HG02840 (cell line): ENCODE measurements around the gene TIMM8A.

ENCODE experiments used
- ATAC-seq: cut with Tn5 transposase; IDR thresholded peaks from one replicate; pipeline ENCODE4 v1.9.1; 2021; ENCODE audit warnings: mild to moderate bottlenecking, moderate library complexity, moderate number of reproducible peaks; ENCODE audit not compliant: unreplicated experiment, low FRiP score

The TIMM8A gene, protein sequence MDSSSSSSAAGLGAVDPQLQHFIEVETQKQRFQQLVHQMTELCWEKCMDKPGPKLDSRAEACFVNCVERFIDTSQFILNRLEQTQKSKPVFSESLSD

DNA sequence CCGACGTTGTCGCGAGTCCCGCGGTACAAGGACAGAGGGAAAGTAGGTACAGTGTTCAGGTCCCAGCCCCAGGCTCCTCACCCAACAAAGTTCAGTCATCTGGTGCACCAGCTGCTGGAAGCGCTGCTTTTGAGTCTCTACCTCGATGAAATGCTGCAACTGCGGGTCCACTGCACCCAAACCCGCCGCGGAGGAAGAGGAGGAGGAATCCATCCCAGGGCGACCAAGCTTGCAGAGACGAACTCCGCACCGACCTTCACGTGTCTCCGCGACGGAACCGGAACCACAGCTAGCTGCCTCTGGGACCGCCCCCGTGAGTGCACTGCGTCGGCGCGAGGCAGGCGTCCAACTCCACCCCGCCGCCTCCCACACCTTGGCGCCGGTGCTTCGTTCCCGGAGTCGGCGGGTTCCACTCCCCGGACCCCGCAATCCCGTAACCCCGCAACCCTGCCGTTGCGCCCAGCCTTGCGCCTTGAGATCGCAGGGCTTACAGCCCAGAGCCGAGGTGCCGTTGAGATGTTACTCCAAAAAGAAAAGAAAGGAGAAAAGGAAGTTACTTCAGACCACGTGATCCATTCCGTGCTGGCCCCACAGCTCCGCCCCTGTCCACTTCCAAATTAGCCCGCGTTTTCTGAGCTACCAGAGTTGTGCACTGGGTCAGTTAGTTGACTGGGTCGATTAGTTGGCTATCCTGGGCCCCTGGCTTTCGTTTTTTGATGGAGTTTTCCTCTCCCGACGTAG lies at the start of gene TIMM8A:
Gene TIMM8A, minus strand, starts transcription at position 291 of the 741 bp plus-strand sequence. Its CDS starts 78 bp downstream, at position 213.
- ATAC-seq: peak; percentile 97

DNA sequence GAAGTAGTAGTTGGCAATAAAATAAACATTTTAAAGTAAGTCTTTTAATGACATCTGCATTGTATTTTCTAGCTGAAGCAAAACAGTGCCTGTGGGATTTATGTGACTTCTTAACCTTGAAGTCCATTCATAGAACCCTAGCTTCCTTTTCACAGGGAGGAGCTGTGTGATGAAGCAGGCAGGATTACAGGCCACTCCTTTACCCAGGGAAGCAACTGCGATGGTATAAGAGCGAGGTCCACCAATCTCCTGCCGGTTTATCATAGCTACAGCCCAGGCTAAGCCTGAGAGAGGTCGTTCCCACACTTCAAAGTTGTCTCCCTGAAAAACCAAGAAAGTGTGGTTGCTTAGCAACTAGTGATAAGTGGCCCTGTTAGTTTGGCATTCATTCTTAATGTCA lies 49.2 kb upstream of the TIMM8A start:
- ATAC-seq: no peak

DNA sequence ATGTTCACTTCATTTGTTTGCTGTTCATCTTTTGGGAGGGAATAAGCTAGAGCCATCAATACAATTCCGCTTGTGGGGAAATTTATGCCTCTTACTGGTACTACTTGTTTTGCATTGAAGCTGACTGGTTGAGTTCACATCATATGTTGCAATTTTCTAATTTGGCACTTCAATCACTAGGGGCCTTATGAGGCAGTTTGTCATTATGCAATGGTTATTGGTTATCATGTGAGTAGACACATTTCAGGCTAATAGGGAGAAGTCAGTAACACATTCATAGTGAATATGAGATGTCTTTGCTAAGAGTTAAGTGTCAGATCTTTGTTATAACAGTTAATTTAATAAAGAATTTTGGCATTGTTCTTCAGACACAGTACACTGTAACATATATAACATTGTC lies 47.2 kb upstream of the TIMM8A start:
- no peak for ATAC-seq

DNA sequence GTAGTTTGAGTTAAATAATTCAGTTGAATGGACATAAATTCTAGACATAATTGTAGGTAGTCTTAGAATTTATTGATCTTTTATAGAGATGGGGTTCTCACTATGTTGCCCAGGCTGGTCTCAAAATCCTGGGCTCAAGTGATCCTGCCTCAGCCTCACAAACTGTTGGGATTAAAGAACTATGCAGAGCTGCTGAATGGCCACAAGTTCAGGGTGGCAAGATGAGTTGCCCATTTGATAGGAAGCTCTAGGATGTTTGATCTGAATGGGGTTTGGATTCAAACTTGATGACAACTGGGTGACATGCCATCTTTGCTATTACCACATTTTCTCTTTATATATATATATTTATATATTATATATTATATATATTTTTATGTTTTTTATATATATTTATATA lies 45.8 kb upstream of the TIMM8A start:
- no peak for ATAC-seq

DNA sequence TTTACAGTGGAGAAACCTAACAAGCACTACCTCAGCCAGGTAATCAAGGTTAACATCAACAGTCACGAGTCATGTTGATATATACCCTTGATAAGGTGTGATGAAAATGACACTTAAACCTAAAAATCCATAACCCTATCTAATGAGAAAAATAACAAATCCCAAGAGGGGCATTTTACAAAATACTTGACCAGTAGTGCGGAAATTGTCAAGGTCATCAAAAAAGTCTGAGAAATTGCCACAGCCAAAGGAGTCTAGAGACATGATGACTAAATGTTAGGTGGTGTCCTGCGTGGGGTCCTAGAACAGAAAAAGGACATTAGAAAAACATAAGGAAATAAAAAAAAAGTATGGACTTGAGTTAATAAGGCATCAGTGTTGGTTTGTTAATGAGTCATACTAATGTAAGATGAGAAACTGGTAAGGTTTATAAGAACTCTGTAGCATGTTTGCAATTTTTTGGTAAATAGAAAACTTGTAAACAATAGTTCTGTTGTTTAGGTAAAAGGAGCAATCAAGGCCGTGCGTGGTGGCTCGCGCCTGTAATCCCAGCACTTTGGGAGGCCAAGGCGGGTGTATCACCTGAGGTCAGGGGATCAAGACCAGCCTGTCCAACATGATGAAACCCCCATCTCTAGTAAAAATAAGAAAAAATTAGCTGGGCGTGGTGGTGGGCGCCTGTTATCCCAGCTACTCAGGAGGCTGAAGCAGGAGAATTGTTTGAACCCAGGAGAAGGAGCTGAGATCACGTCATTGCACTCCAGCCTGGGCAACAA lies 45.2 kb upstream of the TIMM8A start:
- no peak for ATAC-seq

DNA sequence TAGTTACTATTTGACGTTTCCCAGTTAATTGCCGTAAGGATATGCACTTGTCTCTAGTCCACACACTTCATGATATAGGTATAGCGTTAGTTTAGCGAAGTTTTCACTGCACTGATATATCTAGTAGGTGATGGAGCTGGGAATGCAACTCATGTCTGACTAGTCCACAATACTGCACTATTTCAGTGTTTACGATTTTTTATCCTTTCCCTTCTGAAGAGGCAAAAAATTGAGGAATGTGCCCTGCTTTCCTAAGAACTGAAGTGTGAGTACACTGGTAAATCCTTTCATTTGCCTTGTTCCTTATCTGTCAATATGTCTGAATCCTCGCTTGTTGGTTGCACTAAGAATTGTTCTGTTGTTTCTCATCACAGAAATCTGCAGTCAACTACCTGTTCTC lies 43.3 kb upstream of the TIMM8A start:
- no peak for ATAC-seq

DNA sequence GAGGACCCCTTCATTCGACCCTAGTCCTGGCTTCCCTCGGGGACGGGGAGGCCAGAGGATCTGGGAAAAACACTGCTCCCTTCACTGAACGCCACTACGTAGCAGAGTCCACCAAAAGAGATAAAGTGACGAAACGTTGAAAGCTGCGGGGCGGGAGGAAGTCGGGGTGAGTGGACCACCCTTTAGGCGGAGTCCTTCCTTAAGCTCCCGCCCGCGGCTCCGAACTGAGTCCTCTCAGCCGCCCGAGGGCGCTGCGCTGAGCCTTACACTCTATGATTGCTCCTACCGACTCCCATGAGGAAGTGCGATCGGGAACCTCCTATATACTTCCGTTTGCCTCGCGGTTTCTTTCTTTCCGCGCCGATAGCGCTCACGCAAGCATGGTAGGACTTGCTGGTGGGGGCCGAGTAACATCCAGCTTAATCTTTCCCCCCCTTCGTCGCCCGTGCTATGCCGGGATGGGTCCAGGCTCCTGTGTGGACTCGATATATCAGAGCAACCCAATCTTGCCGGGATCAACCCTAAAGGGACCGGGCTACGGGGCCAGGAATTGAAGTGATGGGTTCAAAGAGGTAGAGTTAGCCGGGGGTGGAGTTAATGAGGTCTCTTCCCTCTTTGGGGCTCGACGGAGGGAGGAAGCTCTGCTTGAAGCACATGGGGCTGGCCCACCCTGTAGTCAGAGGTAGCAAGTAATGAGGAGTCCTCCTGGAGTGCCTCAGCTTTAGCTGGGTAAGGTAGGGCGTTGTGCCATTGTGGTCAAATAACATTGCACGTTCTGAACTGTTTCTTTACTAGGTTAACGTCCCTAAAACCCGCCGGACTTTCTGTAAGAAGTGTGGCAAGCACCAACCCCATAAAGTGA lies 42.4 kb upstream of the TIMM8A start, which contains the start of gene RPL36A:
Gene RPL36A, plus strand, starts transcription at position 348 of the 862 bp plus-strand sequence. Its CDS starts 33 bp downstream, at position 381.
- peak; percentile 80 for ATAC-seq

DNA sequence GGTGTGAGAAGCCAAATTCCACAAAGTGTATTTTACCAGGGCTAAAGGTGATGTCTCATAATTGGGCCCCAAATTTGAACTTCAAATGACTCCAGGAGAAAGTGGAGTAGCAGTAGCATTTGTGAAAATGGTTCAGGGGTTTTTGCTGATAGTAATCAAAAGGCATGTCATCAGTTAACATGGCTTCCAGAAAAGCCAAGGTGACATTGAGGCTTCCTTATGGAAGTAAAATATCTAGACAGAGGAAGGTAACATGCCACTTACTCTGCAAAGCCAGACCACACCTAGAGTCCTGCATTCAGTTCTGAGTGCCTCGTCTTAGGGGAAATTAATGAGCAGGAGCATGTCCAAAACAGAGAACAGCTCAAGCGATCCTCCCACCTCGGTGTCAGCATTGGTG lies 40.1 kb upstream of the TIMM8A start:
- ATAC-seq: no peak

DNA sequence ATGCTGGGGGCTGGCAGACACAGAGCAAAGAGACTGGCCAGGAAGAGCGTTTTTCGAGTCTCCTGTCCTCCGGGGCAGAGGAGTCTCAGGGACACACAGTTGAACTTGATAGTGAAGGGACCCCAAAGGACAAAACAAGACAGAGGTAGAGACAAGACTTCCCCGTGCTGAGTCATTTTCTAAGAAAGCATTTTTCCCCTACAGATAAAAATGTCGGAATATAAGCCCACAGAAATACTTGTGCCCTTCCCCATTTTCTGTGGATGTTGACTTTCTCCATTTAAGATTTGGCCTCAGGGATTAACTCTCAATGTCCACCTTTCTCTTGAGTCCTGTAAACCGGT lies 38.0 kb upstream of the TIMM8A start:
- no peak for ATAC-seq

DNA sequence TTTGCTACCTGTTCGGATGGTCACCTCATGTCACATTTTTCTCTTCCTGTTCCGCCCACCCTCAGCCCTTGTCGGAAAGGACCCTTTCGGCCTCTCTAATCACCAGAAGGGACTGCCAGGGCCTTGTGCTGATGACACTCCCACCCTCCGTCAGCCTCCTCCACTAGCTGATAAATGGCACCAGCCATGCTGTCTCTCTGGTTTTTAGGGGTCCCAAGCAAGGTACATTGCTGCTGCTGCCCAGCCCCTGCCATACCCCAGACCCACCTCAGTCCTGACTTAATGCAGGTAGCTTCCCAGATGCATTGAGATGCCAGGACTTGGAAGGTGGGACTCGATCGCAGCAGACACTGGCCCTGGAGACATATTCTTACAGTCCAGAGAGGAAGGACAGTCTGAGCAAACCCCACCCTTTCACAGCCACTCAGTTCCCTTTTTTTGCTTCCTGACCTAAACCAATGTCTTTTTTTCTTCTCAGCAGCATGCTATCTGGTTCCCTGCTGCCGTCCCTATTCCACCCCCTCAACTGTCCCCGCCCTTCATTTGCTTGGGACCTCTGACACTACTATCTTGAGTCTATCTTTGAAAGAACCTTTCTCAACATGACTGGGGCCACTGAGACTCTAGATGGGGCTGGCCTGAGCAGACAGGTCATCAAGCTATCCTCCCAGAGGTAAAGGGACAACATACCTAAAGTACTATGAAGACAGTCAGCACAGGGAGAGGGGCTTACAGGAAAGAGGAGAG lies 37.4 kb upstream of the TIMM8A start, which contains the start of gene BTK:
Gene BTK, minus strand, starts transcription at position 397 of the 747 bp plus-strand sequence. CDS start 10,907 bp downstream, outside the sequence.
- peak; percentile 49 for ATAC-seq

DNA sequence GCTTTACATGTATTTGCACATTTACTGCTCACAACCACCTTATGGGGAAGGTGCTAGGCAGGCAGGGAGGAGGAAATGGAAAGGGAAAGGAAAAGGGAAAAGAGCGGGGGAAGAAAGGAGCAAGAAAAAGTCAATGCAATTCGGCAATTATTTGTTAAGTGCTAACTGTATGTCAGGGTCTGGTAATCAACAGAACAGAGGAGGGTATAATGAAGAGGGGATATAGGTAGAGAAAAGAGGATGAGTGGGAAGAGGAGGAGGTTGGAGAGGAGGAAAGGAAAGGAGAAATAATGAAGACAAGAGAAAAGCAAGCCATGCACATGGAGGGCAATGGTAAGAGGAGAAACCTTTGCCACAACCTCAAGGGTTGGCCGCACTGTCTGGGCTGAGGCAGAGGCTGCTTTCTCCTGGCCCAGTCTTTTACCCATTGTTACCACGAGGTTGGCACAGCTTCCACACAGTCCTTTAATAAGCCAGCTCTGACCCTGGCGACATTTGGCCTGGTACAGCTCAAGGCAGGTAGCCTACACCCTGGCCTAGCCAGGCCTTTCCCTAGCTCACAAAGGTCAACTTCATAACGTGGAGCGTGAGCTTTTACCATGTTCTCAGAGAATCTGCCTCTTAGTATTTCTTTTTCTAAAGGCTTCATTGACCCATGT lies 36.6 kb upstream of the TIMM8A start:
- peak; percentile 1 for ATAC-seq

DNA sequence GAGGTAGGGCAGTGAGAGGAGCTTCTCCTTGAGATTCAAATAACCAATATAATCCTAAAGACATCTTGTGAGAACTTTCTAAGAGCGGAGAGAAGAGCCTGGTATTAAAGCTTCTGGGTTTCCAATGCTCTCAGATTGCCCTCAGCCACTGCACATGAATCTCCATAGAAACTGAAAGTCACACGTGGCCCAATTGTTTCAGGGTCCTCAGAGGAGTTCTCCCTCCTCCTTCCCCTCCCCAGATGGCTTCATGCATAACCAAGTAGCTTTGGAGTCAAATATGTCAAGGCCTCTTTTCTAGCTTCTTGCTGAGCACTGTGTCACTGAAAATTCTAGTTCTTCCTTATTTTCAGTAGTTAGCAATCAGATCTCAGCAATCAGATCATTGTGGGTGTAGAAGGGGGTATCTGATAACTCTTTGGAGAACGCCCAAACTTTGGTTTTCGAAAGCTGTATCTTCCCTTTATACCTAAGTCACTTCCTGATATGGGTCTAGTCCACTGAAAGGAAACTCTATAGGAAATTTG lies 35.2 kb upstream of the TIMM8A start:
- peak; percentile 70 for ATAC-seq

DNA sequence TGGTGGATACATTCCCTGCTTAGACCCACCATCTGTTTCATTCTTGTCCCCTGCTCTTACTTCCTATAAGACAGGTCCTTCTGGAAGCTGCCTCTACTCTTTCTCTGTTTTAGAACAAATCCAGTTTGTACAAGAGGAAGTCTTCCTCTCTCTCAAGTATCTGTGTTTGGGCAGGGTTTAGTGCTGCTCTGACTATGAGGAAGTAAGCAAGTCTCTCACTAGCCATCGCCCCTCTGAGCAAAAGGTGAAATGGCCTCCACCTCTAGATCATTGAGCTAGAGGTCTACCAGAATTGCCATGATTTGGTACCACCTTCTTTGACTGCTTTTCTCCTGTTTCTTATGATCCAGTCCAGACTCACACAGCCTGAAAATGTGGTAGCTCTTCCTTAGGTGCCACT lies 29.0 kb upstream of the TIMM8A start:
- no peak for ATAC-seq

DNA sequence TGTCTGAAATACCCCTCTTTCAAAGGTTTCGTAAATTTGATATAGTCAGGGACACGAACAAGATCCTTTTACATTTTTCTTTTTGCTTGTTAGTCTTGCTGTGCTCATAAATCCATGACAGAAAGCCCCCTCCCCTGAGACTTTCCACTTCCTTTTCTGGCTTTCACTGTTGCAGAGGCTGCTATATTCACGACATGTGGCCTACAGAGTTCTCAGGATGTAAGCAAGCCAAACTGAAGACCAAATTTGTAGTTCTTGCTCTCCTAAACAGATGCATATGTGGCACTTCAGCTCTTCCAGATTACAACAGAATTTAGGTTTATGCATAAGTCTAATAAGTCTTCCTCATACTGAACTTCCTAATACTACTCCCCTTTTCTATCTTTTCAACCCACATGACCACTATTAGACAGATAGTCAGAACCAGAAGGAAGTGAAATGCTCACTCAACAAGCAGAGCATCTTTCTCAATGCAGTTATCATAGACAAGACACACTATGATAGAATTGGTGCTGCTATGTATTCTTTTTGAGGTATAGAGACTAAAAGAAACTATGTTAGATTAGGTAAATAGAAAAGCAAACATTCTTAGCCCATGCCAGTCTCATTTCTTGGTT lies 22.5 kb upstream of the TIMM8A start:
- no peak for ATAC-seq

DNA sequence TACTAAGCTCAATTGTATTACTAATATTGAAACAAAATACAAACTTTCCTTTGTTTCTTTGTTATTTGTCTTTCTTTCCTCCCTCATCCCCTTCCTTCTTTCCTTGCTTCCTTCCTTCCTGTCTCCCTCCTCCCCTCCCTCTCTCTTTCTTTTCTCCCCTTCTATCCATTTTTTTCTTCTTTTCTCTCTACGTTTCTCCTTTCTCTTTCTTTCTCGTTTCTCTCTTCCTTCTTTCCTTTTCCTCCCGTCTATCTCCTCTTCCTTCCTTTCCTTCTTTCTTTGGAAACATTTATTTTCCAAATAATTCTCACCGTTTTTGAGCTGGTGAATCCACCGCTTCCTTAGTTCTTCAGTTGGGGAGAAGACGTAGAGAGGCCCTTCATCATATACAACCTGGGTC lies 21.1 kb upstream of the TIMM8A start:
- ATAC-seq: no peak

DNA sequence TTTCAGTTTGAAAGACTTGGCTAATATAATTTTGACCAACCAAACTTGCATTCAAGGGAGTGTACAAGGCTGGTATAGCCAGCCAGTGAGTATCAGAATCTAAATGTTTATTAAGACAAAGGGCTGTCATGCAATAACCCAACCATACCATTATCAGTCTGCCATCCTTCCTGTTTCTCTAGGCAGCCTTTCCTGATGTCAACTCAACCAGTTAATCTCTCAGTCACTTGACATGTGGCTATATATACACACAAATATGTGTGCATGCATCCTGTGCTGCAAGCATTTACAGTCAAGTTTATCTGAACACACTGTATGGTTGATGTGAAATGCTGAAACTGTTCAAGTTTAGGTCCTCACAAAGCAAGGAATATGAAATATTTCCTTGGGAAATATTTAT lies 20.3 kb upstream of the TIMM8A start:
- no peak for ATAC-seq

DNA sequence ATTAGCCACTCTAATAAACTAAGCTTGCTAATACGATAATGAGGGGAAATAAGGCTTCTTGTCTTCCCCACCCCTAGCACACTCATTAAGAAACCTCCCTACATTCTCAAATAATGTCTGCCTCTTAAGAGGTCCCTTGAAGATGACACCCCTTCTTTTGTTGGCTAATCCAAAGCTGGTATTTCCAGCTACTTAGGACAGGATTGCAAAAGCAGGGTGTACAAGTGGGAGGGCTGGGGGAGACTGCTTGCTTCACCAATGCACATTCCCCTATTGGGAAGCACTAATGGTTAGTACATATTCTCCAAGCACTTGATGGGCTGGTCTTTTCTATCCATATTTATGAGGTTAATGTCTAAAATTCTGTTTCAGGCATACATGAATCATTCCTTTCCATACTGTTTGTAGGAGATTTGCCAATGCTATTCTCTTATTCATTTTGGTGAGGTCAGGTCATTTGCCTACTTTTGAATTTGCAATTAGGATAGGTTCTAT lies 16.8 kb upstream of the TIMM8A start:
- ATAC-seq: no peak

DNA sequence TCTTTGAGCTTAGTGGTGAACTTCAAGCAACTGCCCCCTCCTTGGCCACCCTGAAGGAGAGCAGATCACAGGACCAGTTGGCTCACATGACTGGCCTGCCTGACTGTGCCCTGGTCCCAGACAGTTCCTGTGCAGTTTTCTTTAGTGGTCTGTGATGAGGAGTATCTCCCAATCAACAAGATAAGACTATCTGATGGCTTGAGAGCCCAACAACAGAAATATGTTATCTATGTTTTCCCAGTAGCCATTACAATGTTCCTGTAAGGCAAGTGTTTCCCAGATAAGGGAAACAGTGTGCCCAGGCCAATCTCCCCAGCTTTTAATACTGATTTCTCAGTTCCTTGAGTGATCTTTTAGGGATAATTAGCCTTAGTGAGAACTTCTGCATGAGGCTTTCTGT lies 14.2 kb upstream of the TIMM8A start:
- ATAC-seq: no peak

DNA sequence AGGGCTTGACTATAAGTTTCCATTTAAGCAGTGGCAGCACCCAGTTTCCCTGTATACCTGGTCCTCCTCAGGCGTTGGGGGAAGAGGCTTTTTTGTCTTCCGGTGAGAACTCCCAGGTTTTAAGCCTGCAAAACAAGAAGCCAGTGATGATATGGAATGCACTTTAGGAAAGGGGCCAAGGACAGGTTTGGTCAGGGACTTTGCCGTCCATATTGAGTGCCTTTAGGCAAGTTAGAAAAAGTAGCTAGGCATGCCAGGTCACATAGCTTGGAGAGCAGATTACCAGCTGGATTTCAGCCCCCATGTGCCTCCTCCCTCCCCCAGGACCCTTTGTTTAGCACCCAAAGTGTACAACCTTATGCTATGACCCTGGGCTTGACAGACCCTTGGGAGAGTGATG lies 13.6 kb upstream of the TIMM8A start:
- no peak for ATAC-seq
